ENCODE results near the gene C1orf74.

Gene C1orf74

GRCh38 chr1:209769171-209769904 is 15.0 kb downstream of the C1orf74 start:
- ATAC-seq: peak; percentile 63 to 67

- peak; percentile 89 to 91 for ATAC-seq
These were observed 16.0 kb downstream of the C1orf74 start for GRCh38 chr1:209768354-209768774.

DNA sequence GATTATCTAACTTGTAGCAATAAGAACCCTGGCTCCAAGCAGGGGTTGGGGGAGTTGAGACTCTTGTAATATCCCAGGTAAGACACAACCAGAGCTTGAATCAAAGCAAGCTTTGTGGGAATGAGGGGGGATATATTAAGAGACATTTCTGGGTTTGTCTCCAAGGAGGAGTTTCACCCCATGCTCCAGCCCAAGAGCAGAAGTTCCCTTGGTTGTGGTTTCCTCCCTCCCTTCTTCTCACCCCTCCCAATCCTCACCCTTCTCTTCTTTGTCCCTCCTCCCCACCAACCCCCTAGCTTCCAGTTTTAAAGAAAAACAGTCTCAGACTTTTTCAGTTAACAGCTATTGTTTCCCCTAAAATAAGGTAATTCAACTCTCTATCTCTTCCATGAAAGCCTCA is 16.7 kb downstream of the C1orf74 start:
- ATAC-seq: no peak

GRCh38 chr1:209767096-209767495 is 17.3 kb downstream of the C1orf74 start:
- peak in 1 of 2 donors; percentile 25 for ATAC-seq

GRCh38 chr1:209766051-209766450 is 18.3 kb downstream of the C1orf74 start:
- ATAC-seq: no peak

DNA sequence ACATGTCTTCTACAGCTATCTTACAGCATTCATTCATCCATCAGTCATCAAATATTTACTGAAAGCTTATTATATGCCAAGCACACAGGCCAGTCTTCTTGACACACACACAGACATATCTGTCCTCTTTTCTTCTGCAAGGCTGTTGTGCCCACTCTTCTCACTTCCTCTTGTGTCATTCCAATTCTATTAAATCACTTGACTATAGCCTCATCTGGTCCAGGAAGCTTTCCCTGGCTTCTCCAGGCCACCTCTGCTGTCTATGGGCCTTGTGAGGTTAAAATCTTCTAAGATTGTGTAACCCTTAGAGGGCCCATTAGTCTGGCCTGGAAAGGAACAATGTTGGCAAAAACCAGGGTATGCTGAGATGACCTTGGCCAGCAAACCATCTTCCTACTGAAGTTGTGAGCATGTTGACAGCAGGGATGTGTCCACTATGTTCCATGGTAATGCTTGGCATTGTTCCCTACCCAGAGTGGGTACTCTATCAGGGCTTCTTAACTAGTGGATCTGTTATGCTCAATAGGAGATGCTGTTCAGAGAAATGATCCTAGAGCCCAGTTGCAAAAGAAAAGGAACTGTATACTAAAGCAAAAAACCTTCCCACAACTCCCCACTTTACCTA is 23.2 kb downstream of the C1orf74 start:
- no peak for ATAC-seq

DNA sequence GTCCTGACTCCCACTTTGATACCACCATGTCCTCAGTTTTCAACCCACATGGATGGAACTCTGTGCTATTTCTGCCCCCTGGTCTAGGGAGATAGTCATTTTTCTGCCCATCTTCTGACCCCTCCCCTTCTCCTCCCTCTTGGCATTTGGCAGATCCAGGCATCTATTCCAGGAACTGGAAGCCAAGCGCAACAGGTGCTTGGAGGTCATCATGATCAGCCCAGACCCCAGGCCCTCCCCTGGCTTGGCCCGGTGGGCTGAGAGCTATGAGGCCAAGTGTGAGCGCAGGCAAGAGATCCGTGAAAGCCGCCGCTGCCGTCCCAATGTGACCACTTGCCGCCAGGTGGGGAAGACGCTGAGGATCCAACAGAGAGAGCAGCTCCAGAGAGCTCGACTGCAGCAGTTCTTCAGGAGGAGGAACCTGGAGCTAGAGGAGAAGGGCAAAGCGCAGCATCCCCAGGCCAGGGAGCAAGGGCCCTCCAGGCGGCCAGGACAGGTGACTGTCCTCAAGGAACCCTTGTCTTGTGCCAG is 24.5 kb downstream of the C1orf74 start:
- ATAC-seq: no peak

- no peak for ATAC-seq
These were observed 26.0 kb downstream of the C1orf74 start for GRCh38 chr1:209758400-209758799.

- ATAC-seq: peak; percentile 30 to 31
These were observed 27.5 kb downstream of the C1orf74 start for GRCh38 chr1:209756615-209757445.

GRCh38 chr1:209755926-209756614 is 28.3 kb downstream of the C1orf74 start, which contains the start of gene TRAF3IP3:
Gene TRAF3IP3 (plus strand): TSS chr1:209756053. CDS start chr1:209760040, 3,987 bp downstream.
- ATAC-seq: peak; percentile 79 to 84

- ATAC-seq: no peak
These were observed 29.1 kb downstream of the C1orf74 start for GRCh38 chr1:209755256-209755655.

DNA sequence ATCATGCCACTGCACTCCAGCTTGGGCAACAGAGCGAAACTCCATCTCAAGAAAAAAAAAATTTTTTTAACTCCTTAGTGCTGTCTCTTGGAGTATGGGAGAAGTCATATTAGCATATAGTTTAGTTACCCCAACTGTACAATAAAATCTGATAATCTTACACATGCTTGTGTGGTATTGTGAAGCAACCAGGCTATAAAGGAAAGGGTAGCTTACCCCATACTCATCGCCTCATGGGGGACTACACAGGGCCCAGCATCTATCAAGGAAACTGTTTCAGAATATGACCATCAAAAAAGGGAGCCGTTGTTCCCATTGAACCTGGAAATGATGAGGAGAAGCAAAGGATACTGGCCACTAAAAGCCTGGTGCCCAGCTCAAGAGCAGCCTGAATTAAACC is 31.5 kb downstream of the C1orf74 start:
- no peak for ATAC-seq

GRCh38 chr1:209751627-209752231 is 32.6 kb downstream of the C1orf74 start:
- peak; percentile 55 to 58 for ATAC-seq

DNA sequence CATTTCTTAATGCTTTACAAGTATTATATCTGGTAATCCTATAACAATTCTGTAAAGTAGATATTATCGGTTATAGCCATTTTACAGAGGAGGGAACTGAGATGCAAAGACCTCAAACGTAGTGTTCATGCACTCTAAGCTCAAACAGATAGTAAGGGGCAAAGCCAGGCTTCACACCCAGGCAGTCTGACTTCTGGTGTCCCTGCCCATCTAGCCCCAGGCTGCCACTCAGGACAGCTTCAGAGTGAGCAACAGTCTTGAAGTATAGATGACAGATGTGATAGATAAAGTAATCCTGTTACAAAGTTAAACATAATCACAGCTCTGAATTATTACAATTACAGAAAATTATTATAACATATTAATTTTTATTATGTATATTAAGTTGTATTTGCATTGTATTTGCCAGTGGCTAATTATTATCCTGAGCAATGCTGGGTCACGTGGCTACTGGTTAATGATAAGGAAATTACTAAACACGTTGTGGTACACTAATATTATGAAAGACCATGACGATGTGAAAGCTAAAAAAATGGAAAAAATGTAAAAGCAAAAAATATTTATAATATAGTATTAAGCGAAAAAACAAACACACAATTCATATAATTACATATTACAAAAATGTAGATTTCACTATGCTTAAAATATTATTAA is 34.6 kb downstream of the C1orf74 start:
- no peak for ATAC-seq

GRCh38 chr1:209749205-209749604 is 35.2 kb downstream of the C1orf74 start:
- peak; percentile 10 to 22 for ATAC-seq

- ATAC-seq: no peak
These were observed 35.7 kb downstream of the C1orf74 start for GRCh38 chr1:209748620-209749019.

DNA sequence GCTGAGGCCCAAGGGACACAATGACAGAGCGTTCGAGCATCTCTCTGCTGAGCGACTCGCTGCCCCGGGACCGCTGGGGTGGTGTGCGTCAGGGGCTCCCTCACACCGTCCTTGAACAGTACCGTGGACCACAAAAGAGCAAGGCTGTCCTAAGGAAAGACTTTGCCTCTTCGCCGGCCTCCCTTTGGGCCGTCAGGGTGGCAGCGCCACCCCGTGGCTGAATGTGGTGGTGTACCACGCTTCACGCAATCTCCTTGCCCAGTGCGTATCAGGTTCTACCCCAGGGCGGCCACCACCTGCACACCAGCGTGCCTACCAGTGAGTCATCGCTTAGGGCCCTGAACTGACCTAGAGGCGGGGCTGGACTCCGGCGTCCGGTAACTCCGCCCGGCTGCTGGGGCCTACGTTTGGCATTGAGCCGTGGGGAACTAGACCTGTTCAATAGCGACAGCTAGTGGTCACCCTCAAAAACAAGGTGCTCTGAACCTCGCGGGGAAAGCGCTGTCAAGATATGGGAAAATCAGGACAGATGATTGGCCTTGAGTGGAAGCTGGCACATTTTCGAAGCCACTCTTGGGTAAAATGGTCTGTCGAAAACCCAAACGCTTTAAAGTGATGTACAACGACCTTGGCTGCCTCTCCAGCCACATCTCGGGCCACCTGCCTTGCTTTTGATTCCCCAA is 36.6 kb downstream of the C1orf74 start:
- ATAC-seq: peak; percentile 64 to 72

DNA sequence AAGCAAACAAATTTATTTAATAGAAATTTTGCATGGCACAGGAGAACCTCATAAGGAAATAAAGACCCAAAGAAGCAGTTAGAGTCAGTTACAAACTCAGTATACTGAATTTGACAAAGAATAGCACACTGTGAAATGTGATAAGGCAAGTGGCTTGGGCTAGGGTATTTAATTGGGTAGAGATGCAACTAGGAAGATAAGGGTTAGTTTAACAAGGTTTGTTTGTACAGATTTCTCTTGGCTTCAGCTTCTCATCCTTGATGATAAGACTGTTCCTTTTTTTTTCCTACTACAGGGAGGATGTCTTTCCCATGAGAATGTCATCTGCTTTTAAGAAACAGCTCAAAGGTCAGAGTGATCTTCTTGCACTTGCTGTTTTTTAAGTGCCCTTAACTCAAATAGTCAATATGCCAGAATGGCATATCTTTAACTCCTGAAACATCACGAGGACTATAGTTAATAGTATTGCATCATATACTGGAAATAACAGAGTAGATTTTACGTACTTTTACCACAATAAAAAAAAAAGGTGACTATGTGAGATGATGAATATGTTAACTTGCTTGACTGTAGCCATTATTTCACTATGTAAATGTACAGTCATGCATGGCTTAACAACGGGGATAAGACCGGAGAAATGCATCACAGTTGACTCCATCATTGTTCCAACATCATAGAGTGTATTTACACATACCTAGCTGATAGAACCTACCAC is 37.8 kb downstream of the C1orf74 start:
- no peak for ATAC-seq

DNA sequence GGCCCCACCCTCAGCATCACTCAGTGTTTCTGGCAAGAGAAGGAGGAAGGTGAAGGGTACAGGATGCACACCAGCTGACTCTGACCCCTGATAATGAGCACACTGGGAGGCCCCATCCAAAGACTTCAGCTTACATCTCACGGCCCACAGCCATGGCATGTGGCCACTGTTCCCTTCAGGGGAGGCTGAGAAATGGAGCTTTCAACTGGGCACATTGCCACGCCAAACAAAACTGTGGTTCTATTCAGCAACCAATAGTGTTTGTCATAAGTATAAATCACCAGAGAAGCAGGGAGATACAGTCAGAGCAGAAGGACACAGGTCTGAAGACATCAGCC is 41.2 kb downstream of the C1orf74 start:
- no peak for ATAC-seq

DNA sequence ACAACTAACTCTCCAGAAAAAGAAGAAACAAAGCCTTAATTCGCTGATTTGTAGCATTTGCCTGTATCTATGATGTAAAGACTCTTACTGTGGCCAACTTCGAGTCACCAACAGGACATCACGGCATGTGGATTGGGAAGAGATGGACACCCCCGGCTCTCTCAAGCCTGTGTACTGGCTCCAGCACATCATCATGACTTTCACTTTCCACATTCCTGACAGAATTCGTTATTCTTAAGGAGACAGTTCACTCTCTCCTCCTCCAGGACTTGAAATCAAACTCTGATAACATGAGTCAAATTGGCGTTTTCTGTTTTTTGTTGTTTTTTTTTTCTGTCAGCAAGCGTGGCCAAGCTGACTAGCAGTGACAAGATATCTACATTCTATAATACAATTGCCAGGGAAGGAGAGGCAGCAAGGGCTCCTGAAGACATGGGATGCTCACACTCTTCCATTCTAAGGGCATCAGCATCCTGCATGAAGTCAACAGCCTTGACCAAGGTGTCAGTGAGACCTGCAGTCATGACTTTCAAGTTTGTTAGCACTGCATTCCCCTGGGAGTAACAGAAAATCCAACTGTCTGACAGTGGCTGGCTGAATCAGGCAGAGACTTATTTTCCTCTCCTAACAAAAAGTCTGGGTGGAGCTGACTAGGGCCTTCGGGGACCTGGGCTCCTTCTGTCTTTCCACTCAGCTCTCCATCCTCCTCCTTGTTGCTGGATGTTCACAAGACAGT is 41.8 kb downstream of the C1orf74 start:
- ATAC-seq: no peak

Data from activated CD4-positive, CD25-positive, alpha-beta regulatory T cell treated with anti-CD3 and anti-CD28 coated beads, Interleukin-2, amount 50 U/mL, for 24 hours (primary cell).